SK-N-MC (cell line): ENCODE results near the gene ZCCHC2.

Source experiments
- EZH2 ChIP-seq: fragments of 200-600 bp; sonication (generic); IDR thresholded peaks from one replicate; pipeline ENCODE4 v1.6.1; 2017; ENCODE audit warnings: antibody characterized with exemption
- POLR2AphosphoS5 ChIP-seq: IDR thresholded peaks from 2 replicates; pipeline ENCODE4 v1.6.1; 2012; ENCODE audit warnings: mild to moderate bottlenecking, low read depth, low read length, borderline replicate concordance

DNA sequence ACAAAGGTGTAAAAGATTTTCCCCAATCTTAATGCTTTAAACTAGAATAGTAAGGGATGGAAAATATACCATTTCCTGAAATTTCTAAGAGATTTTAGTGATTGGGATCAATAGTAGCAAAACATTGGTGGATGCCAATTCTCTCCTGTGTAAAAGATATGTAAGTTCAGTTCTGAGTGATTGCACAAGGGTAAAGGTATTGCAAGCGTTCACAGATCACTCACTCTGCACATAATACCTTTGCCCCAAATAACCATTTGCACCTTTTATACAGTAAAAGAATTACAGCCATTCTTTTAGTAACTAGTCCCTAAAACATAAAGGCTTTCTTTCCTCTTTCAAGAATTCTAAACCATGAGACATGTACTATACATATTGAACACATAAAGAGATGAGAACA lies 13.0 kb upstream of the ZCCHC2 start:
- TF ChIP-seq POLR2AphosphoS5 (no peak), EZH2 (no peak)
